ENCODE data around the gene TNFRSF14. TPM values are rescaled to one million over a fixed set of nuclear protein-coding genes. Genes with fewer than 3 reads are reported as not detected.

The TNFRSF14 gene
- total and polyA plus RNA-seq, 2 of the 13 experiments (the other 11 are each of a cell fraction or from before 2014, with no cell fraction given), result 11.9 to 49.9 TPM

DNA sequence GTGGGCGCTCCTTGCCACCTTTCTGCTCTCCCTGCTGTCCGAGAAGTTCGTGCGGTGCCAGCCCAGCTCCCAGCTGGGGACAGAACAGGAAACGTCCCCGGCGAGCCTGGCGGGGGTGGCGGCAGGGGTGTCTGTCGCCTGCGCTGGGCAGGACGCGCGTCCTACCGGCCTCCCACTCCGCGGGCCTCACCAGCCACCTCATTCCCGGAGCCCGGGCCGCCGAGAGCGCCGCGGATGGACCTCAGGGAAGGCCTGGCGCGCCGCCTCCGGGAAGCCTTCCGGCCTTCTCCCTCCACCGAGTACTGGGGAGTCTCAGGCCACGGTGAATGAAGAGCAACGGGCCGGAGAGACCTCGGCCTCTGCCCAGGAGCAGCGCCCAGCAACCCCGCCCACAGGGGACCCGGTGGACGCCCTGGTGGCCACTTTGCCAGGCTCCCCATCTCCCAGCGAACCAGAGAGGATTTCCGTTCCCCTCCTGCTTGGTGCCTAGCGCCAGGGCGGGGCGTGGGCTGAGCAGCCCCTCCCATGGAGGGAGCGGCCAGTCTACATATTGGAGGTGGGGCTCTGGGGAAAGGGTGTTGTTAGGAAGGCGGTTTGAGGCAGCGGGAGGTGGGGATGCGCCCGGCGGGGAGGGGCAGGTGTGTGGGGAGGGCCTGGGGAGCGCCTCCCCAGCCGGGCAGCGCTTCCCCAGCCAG is 9.5 kb upstream of the TNFRSF14 start (continued):
- TF ChIP-seq ZNF547 (CRISPR knock-in tag; IDR thresholded peaks at IDR 0.05) (no peak), AHR (CRISPR knock-in tag; IDR thresholded peaks at IDR 0.05) (no peak), ZNF468 (CRISPR knock-in tag; IDR thresholded peaks at IDR 0.05) (0 out of 2 replicates have a peak, but pooled peaks have one; percentile 69), HIVEP1 (CRISPR knock-in tag; IDR thresholded peaks at IDR 0.05) (peak; percentile 72), TAF1 (CRISPR knock-in tag; IDR thresholded peaks at IDR 0.05) (peak; percentile 2; the same call in 1 of the 2 replicates), MXD4 (CRISPR knock-in tag; IDR thresholded peaks at IDR 0.05) (no peak), ZNF788 (CRISPR knock-in tag; IDR thresholded peaks at IDR 0.05; ENCODE audit: borderline replicate concordance) (peak; percentile 54; the same call in 1 of the 2 replicates), ZNF670 (CRISPR knock-in tag; IDR thresholded peaks at IDR 0.05; ENCODE audit: borderline replicate concordance) (peak; percentile 55; the same call in 1 of the 2 replicates), ZNF879 (CRISPR knock-in tag; IDR thresholded peaks at IDR 0.05) (no peak), GABPB1 (CRISPR knock-in tag; IDR thresholded peaks at IDR 0.05) (peak; percentile 67), MAFK (conservative IDR thresholded peaks at IDR 0.05 in 1 of 2, IDR thresholded peaks at IDR 0.05 in 1 of 2; ENCODE audit: low read length in 2 of 2) (no peak), ZNF567 (CRISPR knock-in tag; IDR thresholded peaks at IDR 0.05; ENCODE audit: borderline replicate concordance) (no peak; the same call in 1 of the 2 replicates), ZZZ3 (CRISPR knock-in tag; IDR thresholded peaks at IDR 0.05; ENCODE audit: borderline replicate concordance) (0 out of 2 replicates have a peak, but pooled peaks have one; percentile 26), ZNF207 (IDR thresholded peaks at IDR 0.05; ENCODE audit: borderline replicate concordance) (no peak), RBAK (CRISPR knock-in tag; IDR thresholded peaks at IDR 0.05) (no peak), HIC2 (CRISPR knock-in tag; IDR thresholded peaks at IDR 0.05; ENCODE audit: low read depth) (peak; percentile 63; the same call in 1 of the 2 replicates), NFE2 (CRISPR knock-in tag; IDR thresholded peaks at IDR 0.05) (no peak), HNRNPLL (IDR thresholded peaks at IDR 0.05; ENCODE audit: low read depth, low read length, poor library complexity, severe bottlenecking) (peak; percentile 72), ZNF546 (CRISPR knock-in tag; conservative IDR thresholded peaks at IDR 0.05) (0 out of 2 replicates have a peak, but pooled peaks have one; percentile 31)
- TF ChIP-seq, protein P1, sequence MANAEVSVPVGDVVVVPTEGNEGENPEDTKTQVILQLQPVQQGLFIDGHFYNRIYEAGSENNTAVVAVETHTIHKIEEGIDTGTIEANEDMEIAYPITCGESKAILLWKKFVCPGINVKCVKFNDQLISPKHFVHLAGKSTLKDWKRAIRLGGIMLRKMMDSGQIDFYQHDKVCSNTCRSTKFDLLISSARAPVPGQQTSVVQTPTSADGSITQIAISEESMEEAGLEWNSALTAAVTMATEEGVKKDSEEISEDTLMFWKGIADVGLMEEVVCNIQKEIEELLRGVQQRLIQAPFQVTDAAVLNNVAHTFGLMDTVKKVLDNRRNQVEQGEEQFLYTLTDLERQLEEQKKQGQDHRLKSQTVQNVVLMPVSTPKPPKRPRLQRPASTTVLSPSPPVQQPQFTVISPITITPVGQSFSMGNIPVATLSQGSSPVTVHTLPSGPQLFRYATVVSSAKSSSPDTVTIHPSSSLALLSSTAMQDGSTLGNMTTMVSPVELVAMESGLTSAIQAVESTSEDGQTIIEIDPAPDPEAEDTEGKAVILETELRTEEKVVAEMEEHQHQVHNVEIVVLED (CRISPR knock-in tag; IDR thresholded peaks at IDR 0.05; ENCODE audit: borderline replicate concordance), result 0 out of 2 replicates have a peak, but pooled peaks have one; percentile 36
- TF ChIP-seq, protein P2, sequence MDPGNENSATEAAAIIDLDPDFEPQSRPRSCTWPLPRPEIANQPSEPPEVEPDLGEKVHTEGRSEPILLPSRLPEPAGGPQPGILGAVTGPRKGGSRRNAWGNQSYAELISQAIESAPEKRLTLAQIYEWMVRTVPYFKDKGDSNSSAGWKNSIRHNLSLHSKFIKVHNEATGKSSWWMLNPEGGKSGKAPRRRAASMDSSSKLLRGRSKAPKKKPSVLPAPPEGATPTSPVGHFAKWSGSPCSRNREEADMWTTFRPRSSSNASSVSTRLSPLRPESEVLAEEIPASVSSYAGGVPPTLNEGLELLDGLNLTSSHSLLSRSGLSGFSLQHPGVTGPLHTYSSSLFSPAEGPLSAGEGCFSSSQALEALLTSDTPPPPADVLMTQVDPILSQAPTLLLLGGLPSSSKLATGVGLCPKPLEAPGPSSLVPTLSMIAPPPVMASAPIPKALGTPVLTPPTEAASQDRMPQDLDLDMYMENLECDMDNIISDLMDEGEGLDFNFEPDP (CRISPR knock-in tag; conservative IDR thresholded peaks at IDR 0.05), result no peak
- TF ChIP-seq, protein P3, sequence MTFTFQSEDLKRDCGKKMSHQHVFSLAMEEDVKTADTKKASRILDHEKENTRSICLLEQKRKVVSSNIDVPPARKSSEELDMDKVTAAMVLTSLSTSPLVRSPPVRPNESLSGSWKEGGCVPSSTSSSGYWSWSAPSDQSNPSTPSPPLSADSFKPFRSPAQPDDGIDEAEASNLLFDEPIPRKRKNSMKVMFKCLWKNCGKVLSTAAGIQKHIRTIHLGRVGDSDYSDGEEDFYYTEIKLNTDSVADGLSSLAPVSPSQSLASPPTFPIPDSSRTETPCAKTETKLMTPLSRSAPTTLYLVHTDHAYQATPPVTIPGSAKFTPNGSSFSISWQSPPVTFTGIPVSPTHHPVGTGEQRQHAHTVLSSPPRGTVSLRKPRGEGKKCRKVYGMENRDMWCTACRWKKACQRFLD (CRISPR knock-in tag; IDR thresholded peaks at IDR 0.05; ENCODE audit: borderline replicate concordance), result no peak

Data from HepG2 (cell line).